GF-D8 (cell line): ENCODE results near the gene RAPGEF5.
"Not testable (repeated sequence)": the region's sequence is repeated elsewhere in the genome, so short reads cannot be mapped to it uniquely, and the experiment has no call there.

ENCODE experiments used
- DNase-seq: peaks from one replicate; lab custom pipeline; 2025; lab: John Stamatoyannopoulos, UW

RAPGEF5 gene

GRCh38 chr7:22117222-22117621 lies 239.7 kb downstream of the RAPGEF5 start:
- no peak for DNase-seq

GRCh38 chr7:22116451-22117030 lies 240.4 kb downstream of the RAPGEF5 start:
- no peak for DNase-seq

- no peak for DNase-seq
Observed at GRCh38 chr7:22115689-22116088, 241.3 kb downstream of the RAPGEF5 start.

- no peak for DNase-seq
Observed at GRCh38 chr7:22114440-22114981, 242.4 kb downstream of the RAPGEF5 start.

GRCh38 chr7:22113041-22113440 lies 243.9 kb downstream of the RAPGEF5 start:
- no peak for DNase-seq

- no peak for DNase-seq
Observed at GRCh38 chr7:22111661-22112060, 245.3 kb downstream of the RAPGEF5 start.

GRCh38 chr7:22110881-22111280 lies 246.1 kb downstream of the RAPGEF5 start:
- no peak for DNase-seq

- peak; percentile 22 for DNase-seq
Observed at GRCh38 chr7:22110227-22110839, 246.6 kb downstream of the RAPGEF5 start.

GRCh38 chr7:22109761-22110160 lies 247.2 kb downstream of the RAPGEF5 start:
- no peak for DNase-seq

GRCh38 chr7:22108151-22108845 lies 248.7 kb downstream of the RAPGEF5 start:
- DNase-seq: no peak

GRCh38 chr7:22105550-22105949 lies 251.4 kb downstream of the RAPGEF5 start:
- no peak for DNase-seq

- DNase-seq: no peak
Observed at GRCh38 chr7:22094413-22095342, 262.3 kb downstream of the RAPGEF5 start.

GRCh38 chr7:22093936-22094335 lies 263.0 kb downstream of the RAPGEF5 start:
- no peak for DNase-seq

GRCh38 chr7:22093001-22093400 lies 264.0 kb downstream of the RAPGEF5 start:
- no peak for DNase-seq

GRCh38 chr7:22090958-22091525 lies 265.9 kb downstream of the RAPGEF5 start:
- not testable (repeated sequence) for DNase-seq

GRCh38 chr7:22090512-22090911 lies 266.4 kb downstream of the RAPGEF5 start:
- DNase-seq: no peak

GRCh38 chr7:22090107-22090506 lies 266.8 kb downstream of the RAPGEF5 start:
- DNase-seq: no peak

- no peak for DNase-seq
Observed at GRCh38 chr7:22088827-22089226, 268.1 kb downstream of the RAPGEF5 start.

- DNase-seq: no peak
Observed at GRCh38 chr7:22087861-22088260, 269.1 kb downstream of the RAPGEF5 start.

GRCh38 chr7:22083704-22084240 lies 273.2 kb downstream of the RAPGEF5 start:
- no peak for DNase-seq
